Endodermal cell (in vitro differentiated cells): ENCODE measurements around the gene TMEM38B. TPM values are rescaled to one million over a fixed set of nuclear protein-coding genes. Genes with fewer than 3 reads are reported as not detected.
A peak's percentile ranks its signal among the peaks of the same experiment; 100 is the strongest.

Source experiments
- DNase-seq: peaks from one replicate; pipeline ENCODE4 v3.0.0-alpha.2; 2017
- H3K27ac ChIP-seq: 2 replicates; pipeline ENCODE4 v1.5.1; 2013; ENCODE audit warnings: mild to moderate bottlenecking, low read depth, low read length, moderate library complexity
- H3K27me3 ChIP-seq: 2 replicates; pipeline ENCODE4 v1.6.1; 2013; ENCODE audit warnings: mild to moderate bottlenecking, low read length, moderate library complexity; ENCODE audit not compliant: insufficient read depth, control insufficient read depth, poor library complexity, severe bottlenecking
- H3K36me3 ChIP-seq: 2 replicates; pipeline ENCODE4 v1.7.0; 2013; ENCODE audit warnings: mild to moderate bottlenecking, low read length, moderate library complexity; ENCODE audit not compliant: control insufficient read depth, insufficient read depth
- H3K4me1 ChIP-seq: one replicate; pipeline ENCODE4 v1.7.0; 2013; ENCODE audit warnings: low read length; ENCODE audit not compliant: control insufficient read depth, insufficient read depth
- H3K4me3 ChIP-seq: 2 replicates; pipeline ENCODE4 v1.5.1; 2013; ENCODE audit warnings: mild to moderate bottlenecking, low read length, moderate library complexity
- H3K9ac ChIP-seq: 2 replicates; pipeline ENCODE4 v1.6.1; 2013; ENCODE audit warnings: mild to moderate bottlenecking, low read length, moderate library complexity; ENCODE audit not compliant: poor library complexity, severe bottlenecking; ENCODE audit errors: extremely low read depth
- H3K9me3 ChIP-seq: 2 replicates; pipeline ENCODE4 v1.6.1; 2013; ENCODE audit warnings: mild to moderate bottlenecking, low read length, moderate library complexity; ENCODE audit not compliant: control insufficient read depth
- H3K27ac Mint-ChIP-seq: 2 replicates; pipeline ENCODE4 v1.8.0; 2020; ENCODE audit warnings: mixed read lengths
- H3K27me3 Mint-ChIP-seq: 2 replicates; pipeline ENCODE4 v1.8.0; 2021; ENCODE audit warnings: mild to moderate bottlenecking, mixed read lengths; ENCODE audit not compliant: insufficient read depth
- H3K36me3 Mint-ChIP-seq: 2 replicates; pipeline ENCODE4 v1.8.0; 2020; ENCODE audit warnings: low read depth, mixed read lengths
- H3K4me1 Mint-ChIP-seq: 2 replicates; pipeline ENCODE4 v1.8.0; 2020; ENCODE audit warnings: mixed read lengths
- H3K4me3 Mint-ChIP-seq: 2 replicates; pipeline ENCODE4 v1.8.0; 2020; ENCODE audit warnings: mild to moderate bottlenecking, moderate library complexity, mixed read lengths
- H3K9me3 Mint-ChIP-seq: 2 replicates; pipeline ENCODE4 v1.8.0; 2020; ENCODE audit warnings: mild to moderate bottlenecking, mixed read lengths
- WGBS, 2 experiments: methylation state at CpG; one replicate each; pipeline versions ENCODE4 v1.1.5 to v1.1.7; 2013; ENCODE audit warnings: missing lambda C conversion rate in 2 of 2, mixed read lengths in 1 of 2; ENCODE audit not compliant: insufficient coverage in 1 of 2, insufficient read length in 1 of 2; 5-methylcytosine and 5-hydroxymethylcytosine counted together
- total RNA-seq, 2 donors: library from RNA; stranded (reverse); fragmentation: NEBNext Ultra II Directional in 1 of 2; extraction: Animal tissue kit (Norgen Biotek cat#: 25700) in 1 of 2; gene quantifications; 2 replicates in 1 of 2; 3 replicates in 1 of 2; pipeline ENCODE4 v1.2.1, GENCODE V29; 2021
- TF ChIP-seq, protein P1 (sequence below): fragments of 200-600 bp; sonication (generic); conservative IDR thresholded peaks from 2 replicates; pipeline ENCODE4 v1.5.0; 2021; ENCODE audit warnings: antibody characterized with exemption, mild to moderate bottlenecking

Gene TMEM38B
- total RNA-seq, 2 donors from 2014 or later = 24.7 to 48.0 TPM

DNA sequence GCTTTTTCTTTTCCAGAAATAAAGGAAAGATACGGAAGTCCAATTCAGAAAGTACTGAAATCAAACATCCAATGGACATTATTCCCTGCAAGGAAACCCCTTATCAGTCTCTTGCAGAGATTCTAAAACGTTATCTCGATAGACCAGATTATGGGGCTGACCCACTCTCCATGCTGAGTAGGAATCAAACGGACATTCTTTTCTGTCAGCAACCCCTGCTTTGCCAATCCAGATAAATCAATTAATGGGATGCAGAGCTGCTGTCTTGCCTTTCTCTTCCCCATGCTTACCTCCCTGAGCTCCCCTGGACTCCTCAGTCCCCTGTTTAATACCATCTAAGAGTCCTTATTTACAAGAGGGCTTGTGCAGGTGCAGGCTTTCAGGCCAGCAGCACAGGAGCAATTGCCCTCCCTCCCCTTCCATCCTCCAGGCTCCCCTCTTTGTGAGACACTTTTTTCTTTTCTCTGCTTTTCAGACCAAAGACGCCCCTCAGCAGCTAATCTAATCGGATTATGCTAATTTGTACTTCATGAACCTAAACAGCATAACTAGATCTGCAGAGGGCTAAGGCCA lies 17.9 kb upstream of the TMEM38B start:
- Histone ChIP-seq H3K36me3 (no peaks in the 10 kb centered on the region), H3K27ac (no peak overlapping the region), H3K9me3 (no peaks in the 10 kb centered on the region), H3K9ac (no peak overlapping the region), H3K4me1 (peaks cover 35% of the 10 kb centered on the region), H3K4me3 (no peak overlapping the region), H3K27me3 (peaks cover 12% of the 10 kb centered on the region)
- peaks cover 47% of the 10 kb centered on the region for H3K4me1 Mint-ChIP-seq
- H3K27ac Mint-ChIP-seq = no peak overlapping the region
- H3K9me3 Mint-ChIP-seq = no peaks in the 10 kb centered on the region
- 51 to 58% methylated on average over 5 to 6 of the region's 6 CpGs for WGBS, 2 experiments
- peaks cover 20% of the 10 kb centered on the region for H3K27me3 Mint-ChIP-seq
- H3K36me3 Mint-ChIP-seq = no peaks in the 10 kb centered on the region
- DNase-seq = peak; percentile 56
- TF ChIP-seq, protein P1, sequence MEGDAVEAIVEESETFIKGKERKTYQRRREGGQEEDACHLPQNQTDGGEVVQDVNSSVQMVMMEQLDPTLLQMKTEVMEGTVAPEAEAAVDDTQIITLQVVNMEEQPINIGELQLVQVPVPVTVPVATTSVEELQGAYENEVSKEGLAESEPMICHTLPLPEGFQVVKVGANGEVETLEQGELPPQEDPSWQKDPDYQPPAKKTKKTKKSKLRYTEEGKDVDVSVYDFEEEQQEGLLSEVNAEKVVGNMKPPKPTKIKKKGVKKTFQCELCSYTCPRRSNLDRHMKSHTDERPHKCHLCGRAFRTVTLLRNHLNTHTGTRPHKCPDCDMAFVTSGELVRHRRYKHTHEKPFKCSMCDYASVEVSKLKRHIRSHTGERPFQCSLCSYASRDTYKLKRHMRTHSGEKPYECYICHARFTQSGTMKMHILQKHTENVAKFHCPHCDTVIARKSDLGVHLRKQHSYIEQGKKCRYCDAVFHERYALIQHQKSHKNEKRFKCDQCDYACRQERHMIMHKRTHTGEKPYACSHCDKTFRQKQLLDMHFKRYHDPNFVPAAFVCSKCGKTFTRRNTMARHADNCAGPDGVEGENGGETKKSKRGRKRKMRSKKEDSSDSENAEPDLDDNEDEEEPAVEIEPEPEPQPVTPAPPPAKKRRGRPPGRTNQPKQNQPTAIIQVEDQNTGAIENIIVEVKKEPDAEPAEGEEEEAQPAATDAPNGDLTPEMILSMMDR = no peak
- H3K4me3 Mint-ChIP-seq = no peak overlapping the region

DNA sequence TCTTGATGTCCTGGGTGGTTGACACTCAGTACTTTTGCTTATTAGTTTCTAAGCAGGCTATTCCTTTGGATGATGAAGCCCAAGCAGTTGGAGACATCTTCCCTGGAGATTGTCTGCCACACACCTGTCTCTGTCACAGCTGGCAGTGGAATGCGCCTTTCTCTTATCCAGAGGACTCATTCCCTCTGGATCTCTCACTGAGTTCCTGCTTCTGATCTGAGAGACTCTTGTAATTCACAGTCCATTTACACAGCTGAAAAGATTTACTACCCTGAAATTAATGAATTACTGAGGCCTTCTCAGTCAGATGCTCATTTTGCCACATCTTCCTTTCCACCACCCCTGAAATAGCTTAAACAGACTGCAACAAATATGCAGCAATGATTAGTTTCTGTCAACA lies 16.2 kb upstream of the TMEM38B start:
- Mint-ChIP-seq H3K27me3 (peaks cover 9% of the 10 kb centered on the region), H3K27ac (peak overlapping the region; percentile 33), H3K36me3 (no peaks in the 10 kb centered on the region), H3K4me3 (no peak overlapping the region), H3K9me3 (no peaks in the 10 kb centered on the region), H3K4me1 (peaks cover 49% of the 10 kb centered on the region)
- Histone ChIP-seq H3K9me3 (peaks cover 7% of the 10 kb centered on the region), H3K9ac (no peak overlapping the region), H3K36me3 (no peaks in the 10 kb centered on the region), H3K4me3 (peak overlapping the region; percentile 64), H3K27ac (no peak overlapping the region), H3K27me3 (peaks cover 5% of the 10 kb centered on the region), H3K4me1 (peaks cover 35% of the 10 kb centered on the region)
- TF ChIP-seq, protein P1 = no peak
- 74% methylated on average over 1 of the region's 1 CpG; no CpG with 5 or more reads in 1 of the 2 experiments for WGBS, 2 experiments
- peak; percentile 73 for DNase-seq

DNA sequence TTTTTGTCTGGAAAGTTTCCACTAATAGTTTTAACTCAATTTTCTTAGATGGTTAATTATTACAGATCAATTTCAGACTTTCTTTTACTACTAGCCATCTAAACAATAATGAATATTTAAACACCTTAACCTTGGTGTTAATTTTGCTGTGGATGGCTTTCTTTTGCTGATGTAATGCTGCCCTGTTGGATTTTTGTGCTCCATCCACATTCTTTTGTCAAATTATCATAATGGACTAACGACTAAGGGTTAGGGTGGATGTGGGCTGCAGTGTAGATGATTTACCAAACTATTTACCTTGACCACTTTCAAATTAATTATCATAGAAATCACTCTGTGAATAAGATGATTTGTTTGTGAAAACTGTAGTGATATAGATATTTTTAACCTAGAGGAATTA lies 15.6 kb upstream of the TMEM38B start:
- WGBS, 2 experiments = no CpG with 5 or more reads among the region's 1 CpG
- Mint-ChIP-seq H3K4me1 (peaks cover 50% of the 10 kb centered on the region), H3K27ac (no peak overlapping the region), H3K4me3 (no peak overlapping the region), H3K36me3 (no peaks in the 10 kb centered on the region), H3K27me3 (peaks cover 3% of the 10 kb centered on the region), H3K9me3 (no peaks in the 10 kb centered on the region)
- Histone ChIP-seq H3K9ac (no peak overlapping the region), H3K27me3 (no peaks in the 10 kb centered on the region), H3K27ac (no peak overlapping the region), H3K36me3 (no peaks in the 10 kb centered on the region), H3K4me3 (peak overlapping the region; percentile 64), H3K9me3 (peaks cover 7% of the 10 kb centered on the region), H3K4me1 (peaks cover 35% of the 10 kb centered on the region)
- TF ChIP-seq, protein P1 = no peak
- DNase-seq = no peak
